DOHH2 (cell line): Measurements from ENCODE around the gene ADGRA1.

Experiments used
- EZH2phosphoT487 ChIP-seq: fragments of 200-600 bp; sonication (generic); IDR thresholded peaks from 2 replicates; pipeline ENCODE4 v1.6.1; 2017; ENCODE audit warnings: borderline replicate concordance, mild to moderate bottlenecking, antibody characterized with exemption, low read length, moderate library complexity, mixed read lengths
- TF ChIP-seq, protein P1 (sequence below): fragments of 200-600 bp; sonication (generic); IDR thresholded peaks from one replicate; pipeline ENCODE4 v1.5.1; 2014; ENCODE audit warnings: antibody characterized with exemption, mild to moderate bottlenecking, low read depth, low read length; ENCODE audit not compliant: poor library complexity, severe bottlenecking

DNA sequence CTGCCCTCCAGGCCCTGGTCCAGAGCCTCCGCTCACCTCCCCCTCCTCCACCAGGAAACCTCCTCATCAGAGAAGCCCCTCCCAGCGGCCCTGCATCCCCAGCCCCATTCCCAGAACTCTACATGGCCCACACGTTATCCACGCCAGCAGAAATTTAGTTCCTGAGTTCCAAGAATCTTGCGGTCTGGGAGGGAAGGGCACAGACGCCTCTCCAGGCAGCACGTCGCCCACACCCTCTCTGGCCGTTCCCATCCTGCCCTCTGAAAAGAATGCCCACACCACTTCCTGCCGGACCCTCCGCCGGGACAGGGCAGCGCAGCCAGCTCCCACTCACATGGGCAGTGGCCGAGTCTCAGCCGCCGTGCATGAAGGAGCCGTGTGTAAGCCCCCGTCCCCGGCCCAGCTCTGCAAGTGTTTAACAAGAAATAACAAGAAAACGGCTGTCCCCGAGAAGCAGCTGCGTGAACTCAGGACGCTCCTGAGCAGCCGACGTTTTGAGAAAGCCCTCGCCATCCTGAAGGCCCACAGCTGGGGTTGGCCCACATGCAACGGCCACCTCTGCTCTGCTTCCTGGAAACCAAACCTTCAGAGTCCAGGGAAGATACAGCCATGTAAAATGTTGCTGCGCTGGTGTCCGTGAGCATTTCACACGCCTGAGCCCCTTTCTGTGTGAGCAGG, 17.4 kb downstream of the ADGRA1 start:
- TF ChIP-seq, protein P1, sequence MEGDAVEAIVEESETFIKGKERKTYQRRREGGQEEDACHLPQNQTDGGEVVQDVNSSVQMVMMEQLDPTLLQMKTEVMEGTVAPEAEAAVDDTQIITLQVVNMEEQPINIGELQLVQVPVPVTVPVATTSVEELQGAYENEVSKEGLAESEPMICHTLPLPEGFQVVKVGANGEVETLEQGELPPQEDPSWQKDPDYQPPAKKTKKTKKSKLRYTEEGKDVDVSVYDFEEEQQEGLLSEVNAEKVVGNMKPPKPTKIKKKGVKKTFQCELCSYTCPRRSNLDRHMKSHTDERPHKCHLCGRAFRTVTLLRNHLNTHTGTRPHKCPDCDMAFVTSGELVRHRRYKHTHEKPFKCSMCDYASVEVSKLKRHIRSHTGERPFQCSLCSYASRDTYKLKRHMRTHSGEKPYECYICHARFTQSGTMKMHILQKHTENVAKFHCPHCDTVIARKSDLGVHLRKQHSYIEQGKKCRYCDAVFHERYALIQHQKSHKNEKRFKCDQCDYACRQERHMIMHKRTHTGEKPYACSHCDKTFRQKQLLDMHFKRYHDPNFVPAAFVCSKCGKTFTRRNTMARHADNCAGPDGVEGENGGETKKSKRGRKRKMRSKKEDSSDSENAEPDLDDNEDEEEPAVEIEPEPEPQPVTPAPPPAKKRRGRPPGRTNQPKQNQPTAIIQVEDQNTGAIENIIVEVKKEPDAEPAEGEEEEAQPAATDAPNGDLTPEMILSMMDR: no peak
- no peak for TF ChIP-seq EZH2phosphoT487
